Neural cell (in vitro differentiated cells): Measurements from ENCODE around the gene KRTAP2-4. TPM values are rescaled to one million over a fixed set of nuclear protein-coding genes. Genes with fewer than 3 reads are reported as not detected.

Experiments
- H2AFZ ChIP-seq: fragments of 200-600, 300-800 bp; sonication (generic), shearing (Covaris generic); 2 replicates; pipeline ENCODE4 v1.6.0; 2014; ENCODE audit warnings: low read depth, mild to moderate bottlenecking, antibody characterized with exemption, low read length, moderate library complexity
- H3F3A ChIP-seq: fragments of 200-600 bp; shearing (Covaris generic); 2 replicates; pipeline ENCODE4 v1.6.1; 2016; ENCODE audit warnings: mild to moderate bottlenecking, moderate library complexity, mixed read lengths, antibody characterized with exemption, low read length; ENCODE audit not compliant: insufficient read depth, poor library complexity, severe bottlenecking
- H3K27ac ChIP-seq: fragments of 200-600, 300-800 bp; sonication (generic), shearing (Covaris generic); 2 replicates; pipeline ENCODE4 v1.5.1; 2014; ENCODE audit warnings: mild to moderate bottlenecking, low read length, moderate library complexity
- H3K27me3 ChIP-seq: fragments of 300-800, 200-600 bp; sonication (generic), shearing (Covaris generic); 2 replicates; pipeline ENCODE4 v1.6.0; 2014; ENCODE audit warnings: mild to moderate bottlenecking, low read depth, low read length, moderate library complexity; ENCODE audit not compliant: insufficient read depth
- H3K36me3 ChIP-seq: fragments of 300-800, 200-600 bp; sonication (generic), shearing (Covaris generic); 2 replicates; pipeline ENCODE4 v1.5.1; 2014; ENCODE audit warnings: mild to moderate bottlenecking, antibody characterized with exemption, low read length, moderate library complexity; ENCODE audit not compliant: insufficient read depth
- H3K4me2 ChIP-seq: fragments of 300-800, 200-600 bp; sonication (generic), shearing (Covaris generic); 2 replicates; pipeline ENCODE4 v1.6.0; 2014; ENCODE audit warnings: mild to moderate bottlenecking, low read length
- H3K4me3 ChIP-seq: fragments of 300-800, 200-600 bp; sonication (generic), shearing (Covaris generic); 2 replicates; pipeline ENCODE4 v1.5.1; 2014; ENCODE audit warnings: mild to moderate bottlenecking, low read length, moderate library complexity
- H3K79me2 ChIP-seq: fragments of 200-600 bp; shearing (Covaris generic); replicated peaks from 2 replicates; pipeline ENCODE4 v1.6.0; 2014; ENCODE audit warnings: mild to moderate bottlenecking, low read length, moderate library complexity; ENCODE audit not compliant: insufficient read depth
- H3K9ac ChIP-seq: fragments of 300-800, 200-600 bp; sonication (generic), shearing (Covaris generic); 2 replicates; pipeline ENCODE4 v1.6.1; 2016; ENCODE audit warnings: mild to moderate bottlenecking, low read length, mixed read lengths
- H3K9me2 ChIP-seq: fragments of 200-600 bp; shearing (Covaris generic); 2 replicates; pipeline ENCODE4 v1.6.1; 2016; ENCODE audit warnings: mild to moderate bottlenecking, low read length, mixed read lengths; ENCODE audit not compliant: insufficient read depth
- H3K9me3 ChIP-seq: fragments of 200-600, 300-800 bp; sonication (generic), shearing (Covaris generic); 2 replicates; pipeline ENCODE4 v1.6.1; 2016; ENCODE audit warnings: mild to moderate bottlenecking, mixed run types, low read length, moderate library complexity, mixed read lengths
- H4K20me1 ChIP-seq: fragments of 200-600 bp; shearing (Covaris generic); 2 replicates; pipeline ENCODE4 v1.6.1; 2016; ENCODE audit warnings: mild to moderate bottlenecking, mixed run types; ENCODE audit not compliant: insufficient read depth
- EP300 ChIP-seq: fragments of 450-650 bp; conservative IDR thresholded peaks from 2 replicates; pipeline ENCODE4 v1.6.1; 2014; ENCODE audit warnings: antibody characterized with exemption, mild to moderate bottlenecking, moderate library complexity; ENCODE audit not compliant: poor library complexity, severe bottlenecking
- EZH2 ChIP-seq: fragments of 200-600, 300-800 bp; shearing (Covaris generic), sonication (generic); IDR thresholded peaks from 2 replicates; pipeline ENCODE4 v1.6.1; 2014; ENCODE audit warnings: antibody characterized with exemption, low read length, borderline replicate concordance, mild to moderate bottlenecking; ENCODE audit not compliant: insufficient read depth, poor library complexity, severe bottlenecking
- MXI1 ChIP-seq: fragments of 450-650 bp; conservative IDR thresholded peaks from 2 replicates; pipeline ENCODE4 v1.6.1; 2014; ENCODE audit warnings: antibody characterized with exemption, mild to moderate bottlenecking; ENCODE audit not compliant: poor library complexity, severe bottlenecking
- POLR2AphosphoS5 ChIP-seq: IDR thresholded peaks from 2 replicates; pipeline ENCODE4 v1.6.1; 2012
- RAD21 ChIP-seq: fragments of 450-650 bp; conservative IDR thresholded peaks from 2 replicates; pipeline ENCODE4 v1.6.1; 2014; ENCODE audit warnings: antibody characterized with exemption, mild to moderate bottlenecking, moderate library complexity
- SMC3 ChIP-seq: fragments of 450-650 bp; conservative IDR thresholded peaks from 2 replicates; pipeline ENCODE4 v1.6.1; 2014; ENCODE audit warnings: antibody characterized with exemption, mild to moderate bottlenecking, moderate library complexity; ENCODE audit not compliant: poor library complexity
- TAF1 ChIP-seq: IDR thresholded peaks from 2 replicates; pipeline ENCODE4 v1.6.1; 2012; ENCODE audit warnings: low read depth
- polyA plus RNA-seq: library from polyadenylated mRNA; depleted of rRNA; stranded (reverse); fragments of >200 nt; gene quantifications from 2 replicates; pipeline ENCODE4 v1.2.3, GENCODE V29; 2014
- TF ChIP-seq, protein P1 (sequence below): IDR thresholded peaks from 2 replicates; pipeline ENCODE4 v1.6.1; 2012; ENCODE audit warnings: borderline replicate concordance
- TF ChIP-seq, protein P2 (sequence below): fragments of 450-650 bp; IDR thresholded peaks from 2 replicates; pipeline ENCODE4 v1.5.1; 2014; ENCODE audit warnings: antibody characterized with exemption, mild to moderate bottlenecking, moderate library complexity; ENCODE audit not compliant: poor library complexity, severe bottlenecking

Gene KRTAP2-4
- polyA plus RNA-seq, 1 donor from 2014 or later = not detected

DNA sequence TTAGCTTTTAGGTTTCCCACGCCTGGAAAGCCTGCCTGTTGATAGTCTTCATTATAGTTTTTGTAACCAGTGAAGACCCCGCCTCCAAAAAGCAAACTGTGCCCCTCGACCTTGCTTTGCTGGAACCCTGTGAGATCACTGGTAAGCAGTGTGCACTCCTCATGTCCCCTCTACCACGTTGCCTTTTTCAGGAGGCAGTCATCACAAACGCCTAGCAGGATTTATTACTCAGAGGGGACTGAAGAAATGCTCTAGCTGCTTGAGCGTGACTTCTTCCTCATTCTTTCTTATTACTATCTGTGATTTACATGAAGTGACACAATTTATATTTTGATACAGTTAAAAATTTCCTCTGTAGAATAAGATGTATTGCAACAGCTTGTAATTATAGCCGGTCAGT lies 50.2 kb downstream of the KRTAP2-4 start:
- H3K36me3 ChIP-seq = no peaks in the 10 kb centered on the region
- H3K4me3 ChIP-seq = no peak overlapping the region
- no peaks in the 10 kb centered on the region for H3K9me3 ChIP-seq
- H3K27me3 ChIP-seq = no peaks in the 10 kb centered on the region
- no peaks in the 10 kb centered on the region for H3K9me2 ChIP-seq
- no peak overlapping the region for H3K27ac ChIP-seq
- H3F3A ChIP-seq = no peaks in the 10 kb centered on the region
- H4K20me1 ChIP-seq = no peaks in the 10 kb centered on the region
- H3K79me2 ChIP-seq = no peaks in the 10 kb centered on the region
- H3K4me2 ChIP-seq = no peak overlapping the region
- H3K9ac ChIP-seq = no peak overlapping the region
- TF ChIP-seq POLR2AphosphoS5 = no peak
- TF ChIP-seq, protein P1, sequence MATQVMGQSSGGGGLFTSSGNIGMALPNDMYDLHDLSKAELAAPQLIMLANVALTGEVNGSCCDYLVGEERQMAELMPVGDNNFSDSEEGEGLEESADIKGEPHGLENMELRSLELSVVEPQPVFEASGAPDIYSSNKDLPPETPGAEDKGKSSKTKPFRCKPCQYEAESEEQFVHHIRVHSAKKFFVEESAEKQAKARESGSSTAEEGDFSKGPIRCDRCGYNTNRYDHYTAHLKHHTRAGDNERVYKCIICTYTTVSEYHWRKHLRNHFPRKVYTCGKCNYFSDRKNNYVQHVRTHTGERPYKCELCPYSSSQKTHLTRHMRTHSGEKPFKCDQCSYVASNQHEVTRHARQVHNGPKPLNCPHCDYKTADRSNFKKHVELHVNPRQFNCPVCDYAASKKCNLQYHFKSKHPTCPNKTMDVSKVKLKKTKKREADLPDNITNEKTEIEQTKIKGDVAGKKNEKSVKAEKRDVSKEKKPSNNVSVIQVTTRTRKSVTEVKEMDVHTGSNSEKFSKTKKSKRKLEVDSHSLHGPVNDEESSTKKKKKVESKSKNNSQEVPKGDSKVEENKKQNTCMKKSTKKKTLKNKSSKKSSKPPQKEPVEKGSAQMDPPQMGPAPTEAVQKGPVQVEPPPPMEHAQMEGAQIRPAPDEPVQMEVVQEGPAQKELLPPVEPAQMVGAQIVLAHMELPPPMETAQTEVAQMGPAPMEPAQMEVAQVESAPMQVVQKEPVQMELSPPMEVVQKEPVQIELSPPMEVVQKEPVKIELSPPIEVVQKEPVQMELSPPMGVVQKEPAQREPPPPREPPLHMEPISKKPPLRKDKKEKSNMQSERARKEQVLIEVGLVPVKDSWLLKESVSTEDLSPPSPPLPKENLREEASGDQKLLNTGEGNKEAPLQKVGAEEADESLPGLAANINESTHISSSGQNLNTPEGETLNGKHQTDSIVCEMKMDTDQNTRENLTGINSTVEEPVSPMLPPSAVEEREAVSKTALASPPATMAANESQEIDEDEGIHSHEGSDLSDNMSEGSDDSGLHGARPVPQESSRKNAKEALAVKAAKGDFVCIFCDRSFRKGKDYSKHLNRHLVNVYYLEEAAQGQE = no peak
- TF ChIP-seq EP300 = no peak
- TF ChIP-seq, protein P2, sequence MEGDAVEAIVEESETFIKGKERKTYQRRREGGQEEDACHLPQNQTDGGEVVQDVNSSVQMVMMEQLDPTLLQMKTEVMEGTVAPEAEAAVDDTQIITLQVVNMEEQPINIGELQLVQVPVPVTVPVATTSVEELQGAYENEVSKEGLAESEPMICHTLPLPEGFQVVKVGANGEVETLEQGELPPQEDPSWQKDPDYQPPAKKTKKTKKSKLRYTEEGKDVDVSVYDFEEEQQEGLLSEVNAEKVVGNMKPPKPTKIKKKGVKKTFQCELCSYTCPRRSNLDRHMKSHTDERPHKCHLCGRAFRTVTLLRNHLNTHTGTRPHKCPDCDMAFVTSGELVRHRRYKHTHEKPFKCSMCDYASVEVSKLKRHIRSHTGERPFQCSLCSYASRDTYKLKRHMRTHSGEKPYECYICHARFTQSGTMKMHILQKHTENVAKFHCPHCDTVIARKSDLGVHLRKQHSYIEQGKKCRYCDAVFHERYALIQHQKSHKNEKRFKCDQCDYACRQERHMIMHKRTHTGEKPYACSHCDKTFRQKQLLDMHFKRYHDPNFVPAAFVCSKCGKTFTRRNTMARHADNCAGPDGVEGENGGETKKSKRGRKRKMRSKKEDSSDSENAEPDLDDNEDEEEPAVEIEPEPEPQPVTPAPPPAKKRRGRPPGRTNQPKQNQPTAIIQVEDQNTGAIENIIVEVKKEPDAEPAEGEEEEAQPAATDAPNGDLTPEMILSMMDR = no peak
- no peak for TF ChIP-seq SMC3
- no peak for TF ChIP-seq RAD21
- TF ChIP-seq TAF1 = no peak
- TF ChIP-seq MXI1 = no peak
- TF ChIP-seq EZH2 = no peak
- H2AFZ ChIP-seq = no peak overlapping the region

Other genes starting within 250 kb of the KRTAP2-4 start
- 42.8 and 54.2 TPM in 2 replicates for gene KRT10, start 243.3 kb downstream of the KRTAP2-4 start, polyA plus RNA-seq
- gene KRT12, start 198.7 kb downstream of the KRTAP2-4 start, polyA plus RNA-seq = not detected in 2 replicates
- not detected in 2 replicates for gene KRT20, start 180.6 kb downstream of the KRTAP2-4 start, polyA plus RNA-seq
- 0.37 and 0.86 TPM in 2 replicates for gene KRT23, start 128.2 kb downstream of the KRTAP2-4 start, polyA plus RNA-seq
- gene KRT39, start 98.9 kb downstream of the KRTAP2-4 start, polyA plus RNA-seq = not detected in 2 replicates
- gene KRT40, start 81.6 kb downstream of the KRTAP2-4 start, polyA plus RNA-seq = not detected in 2 replicates
- gene KRTAP3-3, start 71.7 kb downstream of the KRTAP2-4 start, polyA plus RNA-seq = not detected in 2 replicates
- not detected in 2 replicates for gene KRTAP3-2, start 66.0 kb downstream of the KRTAP2-4 start, polyA plus RNA-seq
- gene KRTAP3-1, start 56.8 kb downstream of the KRTAP2-4 start, polyA plus RNA-seq = not detected in 2 replicates
- not detected in 2 replicates for gene KRTAP1-5, start 38.7 kb downstream of the KRTAP2-4 start, polyA plus RNA-seq
- gene KRTAP1-4, start 35.7 kb downstream of the KRTAP2-4 start, polyA plus RNA-seq = not detected in 2 replicates
- gene KRTAP1-3, start 31.0 kb downstream of the KRTAP2-4 start, polyA plus RNA-seq = not detected in 2 replicates
- not detected in 2 replicates for gene KRTAP1-1, start 24.4 kb downstream of the KRTAP2-4 start, polyA plus RNA-seq
- not detected in 2 replicates for gene KRTAP2-1, start 18.6 kb downstream of the KRTAP2-4 start, polyA plus RNA-seq
- not detected in 2 replicates for gene KRTAP2-2, start 10.6 kb downstream of the KRTAP2-4 start, polyA plus RNA-seq
- gene KRTAP2-3, start 5.8 kb downstream of the KRTAP2-4 start, polyA plus RNA-seq = not detected in 2 replicates
- not detected in 2 replicates for gene KRTAP4-7, start 18.3 kb upstream of the KRTAP2-4 start, polyA plus RNA-seq
- gene KRTAP4-8, start 32.3 kb upstream of the KRTAP2-4 start, polyA plus RNA-seq = not detected in 2 replicates
- not detected in 2 replicates for gene KRTAP4-16, start 36.3 kb upstream of the KRTAP2-4 start, polyA plus RNA-seq
- not detected in 2 replicates for gene KRTAP4-9, start 39.5 kb upstream of the KRTAP2-4 start, polyA plus RNA-seq
- gene KRTAP4-11, start 52.5 kb upstream of the KRTAP2-4 start, polyA plus RNA-seq = not detected in 2 replicates
- not detected in 2 replicates for gene KRTAP4-12, start 58.3 kb upstream of the KRTAP2-4 start, polyA plus RNA-seq
- gene KRTAP4-6, start 74.7 kb upstream of the KRTAP2-4 start, polyA plus RNA-seq = not detected in 2 replicates
- not detected in 2 replicates for gene KRTAP4-5, start 83.9 kb upstream of the KRTAP2-4 start, polyA plus RNA-seq
- gene KRTAP4-4, start 94.9 kb upstream of the KRTAP2-4 start, polyA plus RNA-seq = not detected in 2 replicates
- not detected in 2 replicates for gene KRTAP4-3, start 102.3 kb upstream of the KRTAP2-4 start, polyA plus RNA-seq
- gene KRTAP4-2, start 112.3 kb upstream of the KRTAP2-4 start, polyA plus RNA-seq = not detected in 2 replicates
- gene KRTAP4-1, start 119.0 kb upstream of the KRTAP2-4 start, polyA plus RNA-seq = not detected in 2 replicates
- not detected in 2 replicates for gene KRTAP9-1, start 124.0 kb upstream of the KRTAP2-4 start, polyA plus RNA-seq
- gene KRTAP9-2, start 160.8 kb upstream of the KRTAP2-4 start, polyA plus RNA-seq = not detected in 2 replicates
- gene KRTAP9-3, start 166.6 kb upstream of the KRTAP2-4 start, polyA plus RNA-seq = not detected in 2 replicates
- not detected in 2 replicates for gene KRTAP9-8, start 172.1 kb upstream of the KRTAP2-4 start, polyA plus RNA-seq
- gene KRTAP9-4, start 183.8 kb upstream of the KRTAP2-4 start, polyA plus RNA-seq = not detected in 2 replicates
- not detected in 2 replicates for gene KRTAP9-9, start 189.5 kb upstream of the KRTAP2-4 start, polyA plus RNA-seq
- gene KRTAP9-6, start 199.5 kb upstream of the KRTAP2-4 start, polyA plus RNA-seq = not detected in 2 replicates
- not detected in 2 replicates for gene KRTAP9-7, start 209.8 kb upstream of the KRTAP2-4 start, polyA plus RNA-seq
- gene KRTAP29-1, start 237.0 kb upstream of the KRTAP2-4 start, polyA plus RNA-seq = not detected in 2 replicates
- gene KRTAP16-1, start 243.4 kb upstream of the KRTAP2-4 start, polyA plus RNA-seq = not detected in 2 replicates
- not detected in 2 replicates for gene KRTAP17-1, start 249.8 kb upstream of the KRTAP2-4 start, polyA plus RNA-seq